RKO (cell line): ENCODE measurements around the gene NBEAL1.
"Not testable (repeated sequence)": the region's sequence is repeated elsewhere in the genome, so short reads cannot be mapped to it uniquely, and the experiment has no call there.

Experiments used
- DNase-seq: peaks from one replicate; pipeline ENCODE4 v3.0.0-alpha.2; 2016; ENCODE audit warnings: low spot score

Gene NBEAL1

GRCh38 chr2:203014456-203015199 lies at the start of gene NBEAL1:
Gene NBEAL1 (plus strand): TSS chr2:203014875. CDS start chr2:203016385, 1,510 bp downstream.
- peak; percentile 95 for DNase-seq

GRCh38 chr2:202965810-202966460 lies 48.7 kb upstream of the NBEAL1 start:
- peak; percentile 63 for DNase-seq

GRCh38 chr2:202969404-202969803 lies 45.3 kb upstream of the NBEAL1 start:
- not testable (repeated sequence) for DNase-seq

GRCh38 chr2:202976809-202977208 lies 37.9 kb upstream of the NBEAL1 start:
- no peak for DNase-seq

GRCh38 chr2:202982779-202983491 lies 31.7 kb upstream of the NBEAL1 start:
- no peak for DNase-seq

- DNase-seq, result no peak
These were observed 24.9 kb upstream of the NBEAL1 start for GRCh38 chr2:202989749-202990148.

- no peak for DNase-seq
These were observed 24.2 kb upstream of the NBEAL1 start for GRCh38 chr2:202990501-202990900.

GRCh38 chr2:202997113-202997512 lies 17.6 kb upstream of the NBEAL1 start:
- not testable (repeated sequence) for DNase-seq

GRCh38 chr2:203002054-203002821 lies 12.4 kb upstream of the NBEAL1 start:
- no peak for DNase-seq

- no peak for DNase-seq
These were observed 11.0 kb upstream of the NBEAL1 start for GRCh38 chr2:203003716-203004115.

GRCh38 chr2:203016716-203017115 lies 2.0 kb downstream of the NBEAL1 start:
- no peak for DNase-seq

- DNase-seq, result peak; percentile 20
These were observed 3.5 kb downstream of the NBEAL1 start for GRCh38 chr2:203018181-203018580.

GRCh38 chr2:203019142-203019541 lies 4.5 kb downstream of the NBEAL1 start:
- no peak for DNase-seq

GRCh38 chr2:203021991-203022390 lies 7.3 kb downstream of the NBEAL1 start:
- no peak for DNase-seq

GRCh38 chr2:203022751-203023150 lies 8.1 kb downstream of the NBEAL1 start:
- no peak for DNase-seq

- DNase-seq, result no peak
These were observed 10.9 kb downstream of the NBEAL1 start for GRCh38 chr2:203025592-203025991.

GRCh38 chr2:203030545-203030944 lies 15.9 kb downstream of the NBEAL1 start:
- DNase-seq, result no peak

- DNase-seq, result no peak
These were observed 16.3 kb downstream of the NBEAL1 start for GRCh38 chr2:203030991-203031390.

GRCh38 chr2:203033395-203033794 lies 18.7 kb downstream of the NBEAL1 start:
- no peak for DNase-seq

- no peak for DNase-seq
These were observed 21.3 kb downstream of the NBEAL1 start for GRCh38 chr2:203035879-203036470.

- no peak for DNase-seq
These were observed 22.4 kb downstream of the NBEAL1 start for GRCh38 chr2:203037026-203037425.

- DNase-seq, result no peak
These were observed 23.9 kb downstream of the NBEAL1 start for GRCh38 chr2:203038586-203038985.
